NCI-H446 treated with DMSO at 0.1 percent for 48 hours (cell line): ENCODE results near the gene NDUFV1.
"Not testable (repeated sequence)": the region's sequence is repeated elsewhere in the genome, so short reads cannot be mapped to it uniquely, and the experiment has no call there.

Source experiments
- DNase-seq: peaks from one replicate; lab custom pipeline; 2025; lab: John Stamatoyannopoulos, UW

The NDUFV1 gene

DNA sequence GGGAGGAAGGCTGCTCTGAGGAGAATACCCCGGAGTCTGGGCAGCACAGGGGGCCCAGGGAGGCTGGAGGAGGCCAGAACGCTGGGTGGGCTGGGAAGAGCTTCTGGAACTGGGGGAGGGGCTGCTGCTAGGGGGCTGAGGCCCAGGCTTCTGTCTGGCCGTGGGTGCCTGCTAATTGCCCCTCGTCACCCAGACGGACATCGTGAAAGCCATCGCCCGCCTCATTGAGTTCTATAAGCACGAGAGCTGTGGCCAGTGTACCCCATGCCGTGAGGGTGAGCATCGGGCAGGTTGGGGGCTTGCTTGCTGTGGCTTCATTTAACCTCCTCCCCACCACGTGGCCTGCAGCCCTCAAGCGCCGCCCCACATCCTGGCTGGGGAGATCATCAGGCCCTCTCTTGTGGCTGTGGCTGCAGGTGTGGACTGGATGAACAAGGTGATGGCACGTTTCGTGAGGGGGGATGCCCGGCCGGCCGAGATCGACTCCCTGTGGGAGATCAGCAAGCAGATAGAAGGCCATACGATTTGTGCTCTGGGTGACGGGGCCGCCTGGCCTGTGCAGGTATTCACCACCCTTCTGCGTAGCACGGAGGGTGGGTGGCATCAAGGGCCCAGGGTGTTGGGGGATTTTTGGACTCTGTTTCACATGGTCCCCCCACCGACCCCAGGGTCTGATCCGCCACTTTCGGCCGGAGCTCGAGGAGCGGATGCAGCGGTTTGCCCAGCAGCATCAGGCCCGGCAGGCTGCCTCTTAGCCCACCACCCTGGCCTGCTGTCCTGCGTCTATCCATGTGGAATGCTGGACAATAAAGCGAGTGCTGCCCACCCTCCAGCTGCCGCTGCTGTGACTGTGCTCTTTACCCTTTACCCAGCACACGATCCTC is 5.2 kb downstream of the NDUFV1 start:
- no peak for DNase-seq

DNA sequence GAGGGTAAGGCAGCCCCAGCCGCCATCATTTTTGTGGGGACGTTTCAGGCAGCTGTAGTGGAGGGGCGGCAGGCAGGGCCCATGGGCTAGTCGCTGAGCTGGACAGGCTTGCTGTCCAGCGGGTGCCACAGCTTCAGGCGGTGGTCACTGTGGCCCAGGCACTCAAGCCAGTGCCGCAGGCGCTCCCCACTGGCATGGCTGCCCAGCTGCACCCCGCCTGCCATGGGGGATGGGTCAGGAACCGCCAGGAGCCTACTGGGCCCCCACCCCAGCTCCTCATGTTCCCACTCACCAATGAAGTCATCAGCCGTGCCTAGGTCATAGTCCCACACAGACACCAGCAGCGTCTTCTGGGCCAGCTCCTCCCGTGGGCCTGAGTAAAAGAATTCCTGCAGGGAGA is 6.0 kb downstream of the NDUFV1 start:
- DNase-seq, result no peak

DNA sequence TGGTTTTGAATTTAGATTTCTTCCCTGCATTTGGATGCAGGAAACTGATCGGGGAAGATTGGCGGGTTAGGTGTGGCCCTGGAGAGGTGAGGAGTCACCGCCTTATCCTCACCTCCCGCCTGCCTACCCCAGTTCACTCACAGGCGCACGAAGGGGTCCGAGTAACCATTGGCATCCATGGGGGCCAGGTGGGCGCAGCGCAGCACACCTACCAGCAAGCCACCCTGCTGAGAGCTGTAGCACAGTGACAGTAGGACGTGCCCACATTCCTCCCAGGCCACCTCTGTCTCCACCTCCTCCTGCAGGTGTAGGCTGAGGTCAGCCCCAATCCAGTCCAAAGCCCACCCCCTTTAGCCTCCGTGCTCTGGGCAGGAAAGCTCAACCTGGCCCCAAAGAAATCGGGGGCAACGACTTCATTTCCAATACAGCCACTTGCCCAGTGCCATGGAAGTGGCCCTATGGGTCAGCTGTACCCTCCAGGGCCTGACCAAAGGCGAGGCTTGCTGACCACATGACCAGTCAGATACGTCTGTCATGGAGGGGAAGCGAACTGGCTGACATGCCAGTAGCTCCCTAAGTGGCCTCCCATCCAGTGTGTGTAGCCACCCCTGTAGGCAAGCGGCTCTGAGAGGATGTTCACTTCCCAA is 6.7 kb downstream of the NDUFV1 start:
- DNase-seq, result no peak

DNA sequence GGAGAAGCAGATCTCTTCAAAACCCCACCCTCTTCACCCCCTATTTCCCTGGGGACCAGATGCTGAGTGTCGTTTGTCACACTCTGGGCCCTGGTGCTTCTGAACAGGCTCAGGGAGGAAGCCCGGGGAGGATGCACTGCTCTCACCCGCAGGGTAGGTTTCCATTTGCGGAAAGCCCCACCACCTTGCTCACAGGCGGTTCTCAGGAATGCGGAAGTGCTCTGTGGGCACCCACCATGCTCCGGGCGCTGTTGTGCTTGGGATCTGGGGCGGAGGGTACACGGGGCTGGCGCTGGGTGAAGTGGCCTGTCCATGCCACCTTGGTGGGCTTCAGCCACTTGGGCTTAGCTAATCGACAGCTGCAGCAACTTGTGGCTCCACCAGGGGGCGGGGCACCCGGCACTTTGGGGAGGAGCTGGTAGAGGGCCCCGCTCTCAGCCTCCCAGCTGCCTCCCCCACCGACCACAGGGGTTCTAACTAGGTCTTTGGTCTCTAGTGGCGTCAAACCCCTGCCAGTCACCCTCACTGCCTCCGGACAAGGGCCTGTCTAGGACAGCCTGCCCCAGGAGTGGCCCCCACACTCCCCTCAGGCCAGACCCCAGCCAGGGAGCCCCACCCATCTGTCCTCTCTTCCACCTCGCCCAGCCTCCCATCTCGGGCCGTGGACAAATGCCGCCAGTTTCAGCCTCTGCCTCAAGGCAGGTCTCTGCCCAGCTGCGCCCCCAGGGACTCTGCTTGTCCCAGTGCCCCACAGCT is 7.4 kb downstream of the NDUFV1 start:
- DNase-seq, result no peak

DNA sequence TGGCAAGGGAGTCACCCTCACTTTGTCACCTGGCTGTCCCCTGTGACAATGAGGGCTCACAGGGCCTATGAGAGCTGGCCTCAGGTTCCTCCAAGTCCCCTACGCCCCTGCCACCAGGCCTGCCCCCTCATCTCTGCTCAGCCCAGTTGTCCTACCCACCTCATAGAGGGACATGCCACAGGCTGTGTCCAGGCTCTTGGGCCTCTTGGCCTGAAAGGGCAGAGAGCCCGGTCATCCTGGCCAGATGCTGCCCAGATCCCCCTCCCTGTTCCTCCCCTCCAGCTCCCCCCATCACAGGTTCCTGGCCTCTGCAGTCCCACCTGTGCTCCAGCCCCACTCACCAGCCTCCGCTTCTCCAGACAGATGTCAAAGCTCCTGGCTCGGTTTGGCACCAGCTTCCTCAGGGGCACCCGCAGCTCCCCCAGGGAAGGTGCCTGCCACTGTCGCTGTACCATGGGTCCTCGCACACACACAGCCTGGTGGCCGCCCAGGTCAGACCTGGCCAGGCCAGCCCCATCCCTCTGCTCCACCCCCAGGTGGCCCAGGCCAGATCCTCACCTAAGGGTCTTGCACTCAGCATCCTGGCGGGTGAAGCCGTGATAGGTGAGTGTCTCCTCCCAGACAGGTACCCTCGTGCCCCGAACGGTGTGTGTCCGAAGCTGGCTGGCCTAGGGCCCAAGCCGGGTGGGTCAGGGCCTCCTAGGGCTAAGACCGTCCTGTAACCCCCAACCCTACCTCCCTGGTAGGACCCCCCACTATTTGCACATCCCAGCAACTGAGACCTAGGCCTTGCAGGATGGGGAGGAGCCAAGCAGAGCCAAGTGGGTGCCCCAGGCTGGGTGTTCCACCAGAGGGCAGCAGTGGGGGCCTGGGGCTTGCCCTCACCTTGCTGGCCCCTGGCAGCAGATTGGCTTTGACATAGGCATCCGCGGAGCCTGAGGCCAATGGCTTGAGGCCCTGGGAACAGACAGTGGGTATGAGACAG is 8.3 kb downstream of the NDUFV1 start:
- DNase-seq, result no peak

DNA sequence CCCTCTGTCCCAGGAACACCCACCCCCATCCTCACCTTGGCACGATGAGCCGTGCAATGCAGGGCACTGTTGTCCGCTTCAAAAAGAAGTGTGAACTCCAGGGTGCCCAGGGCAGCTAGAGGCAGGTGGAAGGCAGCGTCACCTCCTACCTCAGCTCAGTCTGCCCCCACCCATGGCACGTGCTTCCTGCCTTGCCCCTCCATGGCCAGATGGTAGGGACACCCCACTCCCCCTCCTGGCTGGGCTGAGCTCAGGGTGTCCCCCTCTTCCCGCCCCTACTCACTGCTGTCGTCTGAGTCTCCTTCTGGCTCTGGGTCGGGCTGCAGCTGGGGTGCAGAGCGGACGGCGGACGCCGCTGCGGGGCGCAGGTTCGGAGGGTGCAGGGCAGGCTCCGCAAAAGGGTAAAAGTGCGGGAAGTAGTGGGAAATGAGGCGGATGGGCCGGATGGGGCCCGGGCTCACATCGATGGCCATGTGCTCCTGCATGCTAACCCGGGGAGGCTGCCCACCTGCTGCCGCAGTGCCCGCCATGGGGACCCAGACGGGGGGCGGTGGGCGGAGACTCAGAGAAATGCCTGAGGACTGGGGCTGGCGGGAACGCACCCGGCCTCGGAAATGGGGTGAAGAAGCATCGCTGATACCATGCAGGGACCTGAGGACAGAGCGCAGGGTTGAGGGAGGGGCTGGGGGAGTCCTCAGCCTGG is 9.1 kb downstream of the NDUFV1 start:
- DNase-seq, result no peak

DNA sequence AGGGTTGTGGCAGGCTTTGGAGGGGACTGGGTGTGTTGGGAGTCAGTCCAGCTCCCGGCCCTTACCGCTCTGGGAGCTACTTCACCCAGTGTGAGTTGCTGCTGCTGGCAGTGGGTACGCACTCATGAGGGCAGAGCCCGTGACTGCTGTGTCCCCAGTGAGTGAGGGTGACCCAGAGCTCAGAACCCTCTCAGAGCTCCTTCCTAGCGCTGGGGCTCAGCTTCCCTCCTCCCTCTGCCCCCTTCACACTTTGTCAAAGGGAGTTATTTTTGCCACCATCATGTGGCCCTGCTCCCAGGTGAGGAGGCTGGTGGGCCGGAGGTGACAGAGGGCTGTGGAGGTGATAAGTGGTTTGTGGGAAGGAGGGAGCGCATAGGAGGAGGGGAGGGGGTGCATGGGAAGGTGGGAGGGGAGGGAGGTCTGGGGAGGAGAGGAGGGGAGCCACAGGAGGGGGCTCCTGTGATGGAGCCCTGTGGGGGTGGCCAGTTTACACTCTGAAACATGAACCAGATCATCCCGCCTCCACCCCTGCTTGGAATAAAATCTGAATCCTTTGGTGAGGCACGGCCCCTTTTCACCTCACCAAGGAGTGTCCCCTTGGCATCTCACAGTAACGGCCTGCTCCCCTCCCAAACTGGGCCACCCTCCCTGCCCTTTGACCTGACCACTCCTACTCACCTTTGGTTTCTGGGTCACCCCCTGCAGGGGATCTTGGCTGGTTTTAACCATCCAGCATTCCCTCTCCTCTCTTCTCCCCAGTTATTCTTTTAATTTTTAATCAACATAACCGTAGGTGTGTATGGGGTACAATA is 9.9 kb downstream of the NDUFV1 start:
- no peak for DNase-seq

DNA sequence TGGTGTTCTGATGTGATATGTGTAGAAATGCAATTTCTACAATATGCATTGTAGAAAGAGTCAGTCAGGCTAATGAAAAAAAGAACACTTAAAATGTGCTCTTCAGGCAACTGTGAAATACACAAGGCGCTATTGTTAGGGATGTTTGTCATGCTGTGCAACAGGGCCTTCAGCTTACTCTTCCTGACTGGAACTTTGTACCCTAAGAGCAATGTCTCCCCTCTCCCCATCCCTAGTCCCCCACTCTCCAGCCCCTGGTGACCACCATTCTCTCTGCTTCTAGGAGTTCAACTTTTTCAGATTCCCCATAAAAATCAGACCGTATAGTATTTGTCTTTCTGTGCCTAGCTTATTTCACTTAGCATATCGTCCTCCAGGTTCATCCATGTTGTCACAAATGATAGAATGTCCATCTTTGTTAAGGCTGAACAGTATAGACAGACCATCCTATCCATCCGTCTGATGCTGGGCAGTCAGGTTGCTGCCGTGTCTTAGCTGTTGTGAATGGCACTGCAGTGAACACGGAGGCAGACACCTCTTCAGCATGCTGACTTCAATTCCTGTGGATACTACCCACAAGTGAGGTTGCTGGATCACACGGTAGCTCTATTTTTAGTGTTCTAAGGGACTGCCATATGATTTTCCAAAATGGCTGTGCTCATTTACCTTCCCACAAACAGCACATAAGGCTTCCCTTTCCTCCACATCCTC is 10.7 kb downstream of the NDUFV1 start:
- DNase-seq, result no peak

DNA sequence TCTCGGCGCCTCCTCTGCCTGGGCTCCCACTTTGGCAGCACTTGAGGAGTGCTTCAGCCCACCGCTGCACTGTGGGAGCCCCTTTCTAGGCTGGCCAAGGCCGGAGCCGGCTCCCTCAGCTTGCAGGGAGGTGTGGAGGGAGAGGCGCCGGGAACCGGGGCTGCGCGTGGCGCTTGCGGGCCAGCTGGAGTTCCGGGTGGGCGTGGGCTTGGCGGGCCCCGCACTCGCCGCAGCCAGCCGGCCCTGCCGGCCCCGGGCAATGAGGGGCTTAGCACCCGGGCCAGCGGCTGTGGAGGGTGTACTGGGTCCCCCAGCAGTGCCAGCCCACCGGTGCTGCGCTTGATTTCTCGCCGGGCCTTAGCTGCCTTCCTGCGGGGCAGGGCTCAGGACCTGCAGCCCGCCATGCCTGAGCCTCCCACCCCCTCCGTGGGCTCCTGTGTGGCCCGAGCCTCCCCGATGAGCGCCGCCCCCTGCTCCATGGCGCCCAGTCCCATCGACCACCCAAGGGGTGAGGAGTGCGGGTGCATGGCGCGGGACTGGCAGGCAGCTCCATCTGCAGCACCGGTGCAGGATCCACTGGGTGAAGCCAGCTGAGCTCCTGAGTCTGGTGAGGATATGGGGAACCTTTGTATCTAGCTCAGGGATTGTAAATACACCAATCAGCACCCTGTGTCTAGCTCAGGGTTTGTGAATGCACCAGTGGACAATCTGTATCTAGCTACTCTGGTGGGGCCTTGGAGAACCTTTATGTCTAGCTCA is 12.3 kb downstream of the NDUFV1 start:
- not testable (repeated sequence) for DNase-seq

DNA sequence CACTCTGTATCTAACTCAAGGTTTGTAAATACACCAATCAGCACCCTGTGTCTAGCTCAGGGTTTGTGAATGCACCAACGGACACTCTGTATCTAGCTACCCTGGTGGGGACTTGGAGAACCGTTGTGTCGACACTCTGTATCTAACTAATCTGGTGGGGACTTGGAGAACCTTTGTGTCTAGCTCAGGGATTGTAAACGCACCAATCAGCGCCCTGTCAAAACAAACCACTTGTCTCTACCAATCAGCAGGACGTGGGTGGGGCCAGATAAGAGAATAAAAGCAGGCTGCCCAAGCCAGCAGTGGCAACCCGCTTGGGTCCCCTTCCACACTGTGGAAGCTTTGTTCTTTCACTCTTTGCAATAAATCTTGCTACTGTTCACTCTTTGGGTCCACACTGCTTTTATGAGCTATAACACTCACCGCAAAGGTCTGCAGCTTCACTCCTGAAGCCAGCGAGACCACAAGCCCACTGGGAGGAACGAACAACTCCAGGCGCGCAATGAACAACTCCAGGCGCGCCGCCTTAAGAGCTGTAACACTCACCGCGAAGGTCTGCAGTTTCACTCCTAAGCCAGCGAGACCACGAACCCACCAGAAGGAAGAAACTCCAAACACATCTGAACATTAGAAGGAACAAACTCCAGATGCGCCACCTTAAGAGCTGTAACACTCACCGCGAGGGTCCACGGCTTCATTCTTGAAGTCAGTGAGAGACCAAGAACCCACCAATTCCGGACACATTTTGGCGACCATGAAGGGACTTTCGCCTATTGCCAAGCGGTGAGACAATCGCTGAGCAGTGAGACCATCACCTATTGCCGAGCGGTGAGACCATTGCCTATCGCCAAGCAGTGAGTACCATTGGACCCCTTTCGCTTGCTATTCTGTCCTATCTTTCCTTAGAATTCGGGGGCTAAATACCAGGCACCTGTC is 13.2 kb downstream of the NDUFV1 start:
- DNase-seq, result not testable (repeated sequence)

DNA sequence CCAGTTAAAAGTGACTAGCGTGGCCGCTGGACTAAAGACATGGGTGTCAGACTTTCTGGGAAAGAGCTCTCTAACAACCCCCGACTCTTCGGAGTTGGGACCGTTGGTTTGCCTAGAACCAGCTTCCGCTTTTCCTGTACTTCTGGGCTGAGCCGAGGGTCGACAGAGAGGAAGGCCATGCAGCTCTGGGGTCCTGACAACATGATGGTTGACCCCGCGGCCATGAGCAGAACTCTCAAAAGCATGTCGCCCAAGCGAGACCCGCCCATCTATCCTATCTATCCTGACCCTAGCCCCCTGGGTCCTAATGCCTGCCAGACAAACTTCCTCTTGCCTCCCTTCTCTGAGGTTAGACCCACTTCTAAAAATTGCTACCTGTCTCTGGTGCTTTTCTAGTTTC is 13.9 kb downstream of the NDUFV1 start:
- DNase-seq, result not testable (repeated sequence)

DNA sequence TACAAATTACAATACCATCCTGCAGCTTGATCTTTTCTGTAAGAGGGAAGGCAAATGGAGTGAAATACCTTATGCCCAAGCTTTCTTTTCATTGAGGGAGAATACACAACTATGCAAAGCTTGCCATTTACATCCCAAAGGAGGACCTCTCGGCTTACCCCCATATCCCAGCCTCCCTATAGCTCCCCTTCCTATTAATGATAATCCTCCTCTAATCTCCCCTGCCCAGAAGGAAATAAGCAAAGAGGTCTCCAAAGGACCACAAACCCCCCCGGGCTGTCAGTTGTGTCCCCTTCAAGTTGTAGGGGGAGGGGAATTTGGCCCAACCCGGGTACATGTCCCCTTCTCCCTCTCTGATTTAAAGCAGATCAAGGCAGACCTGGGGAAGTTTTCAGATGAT is 15.2 kb downstream of the NDUFV1 start:
- not testable (repeated sequence) for DNase-seq

DNA sequence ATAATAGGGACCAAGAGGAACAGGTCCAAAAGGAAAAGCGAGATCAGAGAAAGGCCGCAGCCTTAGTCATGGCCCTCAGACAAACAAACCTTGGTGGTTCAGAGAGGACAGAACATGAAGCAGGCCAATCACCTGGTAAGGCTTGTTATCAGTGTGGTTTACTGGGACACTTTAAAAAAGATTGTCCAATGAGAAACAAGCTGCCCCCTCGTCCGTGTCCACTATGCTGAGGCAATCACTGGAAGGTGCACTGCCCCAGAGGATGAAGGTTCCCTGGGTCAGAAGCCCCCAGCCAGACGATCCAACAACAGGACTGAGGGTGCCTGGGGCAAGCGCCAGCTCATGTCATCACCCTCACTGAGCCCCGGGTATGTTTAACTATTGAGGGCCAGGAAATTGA is 16.2 kb downstream of the NDUFV1 start:
- DNase-seq, result not testable (repeated sequence)

DNA sequence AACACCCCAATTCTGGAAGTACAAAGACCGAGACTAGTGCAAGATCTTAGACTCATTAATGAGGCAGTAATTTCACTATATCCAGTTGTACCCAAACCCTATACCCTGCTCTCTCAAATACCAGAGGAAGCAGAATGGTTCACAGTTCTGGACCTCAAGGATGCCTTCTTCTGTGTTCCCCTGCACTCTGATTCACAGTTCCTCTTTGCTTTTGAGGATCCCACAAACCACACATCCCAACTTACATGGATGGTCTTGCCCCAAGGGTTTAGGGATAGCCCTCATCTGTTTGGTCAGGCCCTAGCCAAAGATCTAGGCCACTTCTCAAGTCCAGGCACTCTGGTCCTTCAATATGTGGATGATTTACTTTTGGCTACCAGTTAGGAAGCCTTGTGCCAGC is 17.1 kb downstream of the NDUFV1 start:
- not testable (repeated sequence) for DNase-seq

DNA sequence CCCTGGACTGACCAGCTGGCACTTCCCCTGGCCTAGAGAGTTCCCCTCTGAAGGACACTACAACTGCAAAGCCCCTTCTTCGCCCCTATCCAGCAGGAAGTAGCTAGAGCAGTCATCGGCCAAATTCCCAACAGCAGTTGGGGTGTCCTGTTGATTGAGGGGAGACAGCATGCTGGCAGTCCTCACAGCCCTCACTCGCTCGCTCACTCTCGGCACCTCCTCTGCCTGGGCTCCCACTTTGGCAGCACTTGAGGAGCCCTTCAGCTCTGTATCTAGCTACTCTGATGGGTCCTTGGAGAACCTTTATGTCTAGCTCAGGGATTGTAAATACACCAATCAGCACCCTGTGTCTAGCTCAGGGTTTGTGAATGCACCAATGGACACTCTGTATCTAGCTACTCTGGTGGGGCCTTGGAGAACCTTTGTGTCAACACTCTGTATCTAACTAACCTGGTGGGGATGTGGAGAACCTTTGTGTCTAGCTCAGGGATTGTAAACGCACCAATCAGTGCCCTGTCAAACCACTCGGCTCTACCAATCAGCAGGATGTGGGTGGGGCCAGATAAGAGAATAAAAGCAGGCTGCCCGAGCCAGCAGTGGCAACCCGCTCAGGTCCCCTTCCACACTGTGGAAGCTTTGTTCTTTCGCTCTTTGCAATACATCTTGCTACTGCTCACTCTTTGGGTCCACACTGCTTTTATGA is 19.5 kb downstream of the NDUFV1 start:
- DNase-seq, result not testable (repeated sequence)

DNA sequence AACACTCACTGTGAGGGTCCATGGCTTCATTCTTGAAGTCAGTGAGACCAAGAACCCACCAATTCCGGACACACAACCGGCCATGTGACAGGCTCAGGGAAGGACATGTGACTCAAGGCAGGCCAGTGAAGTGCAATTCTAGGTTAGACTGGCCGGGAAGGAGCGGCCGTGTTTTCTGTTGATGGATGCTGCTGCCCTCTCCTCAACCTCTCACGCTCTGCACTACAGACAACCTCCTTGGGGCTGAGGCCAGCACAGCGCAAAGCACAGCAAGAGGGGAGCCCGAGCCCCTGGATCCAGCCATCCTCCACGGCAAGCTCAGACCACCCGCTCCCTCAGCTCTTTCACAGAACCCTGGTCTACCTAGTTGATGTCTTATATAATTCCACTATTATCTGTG is 20.2 kb downstream of the NDUFV1 start:
- DNase-seq, result no peak

DNA sequence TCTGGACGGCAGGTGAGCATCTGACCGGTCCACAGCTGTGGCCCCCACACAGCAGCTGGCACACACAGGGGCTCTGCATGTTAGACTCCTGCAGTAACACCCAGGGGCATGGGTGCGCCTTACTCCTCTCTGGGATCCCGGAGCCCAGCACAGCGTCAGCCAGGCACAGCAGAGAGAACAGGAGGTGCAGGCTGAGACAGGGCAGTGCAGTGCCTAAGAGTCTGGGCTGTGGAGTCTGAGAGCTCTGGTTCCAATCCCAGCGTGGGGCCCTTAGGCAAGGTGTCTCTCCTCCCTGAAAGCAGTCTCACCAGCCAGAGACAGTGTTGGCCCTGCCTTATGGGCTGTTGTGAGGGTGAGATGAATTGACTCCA is 20.7 kb downstream of the NDUFV1 start:
- no peak for DNase-seq
